Activated CD4-positive, alpha-beta T cell treated with anti-CD3 and anti-CD28 coated beads for 48 hours (primary cell): ENCODE results near the gene ZDHHC14.
A peak's percentile ranks its signal among the peaks of the same experiment; 100 is the strongest.

Experiments used
- DNase-seq: peaks from one replicate; pipeline ENCODE4 v3.0.0-alpha.2; 2020

The ZDHHC14 gene

GRCh38 chr6:157655139-157655538 is 274.1 kb downstream of the ZDHHC14 start:
- DNase-seq, result no peak

- no peak for DNase-seq
Measured at GRCh38 chr6:157656437-157656997, 275.5 kb downstream of the ZDHHC14 start.

- DNase-seq, result no peak
Measured at GRCh38 chr6:157657754-157658153, 276.8 kb downstream of the ZDHHC14 start.

- DNase-seq, result no peak
Measured at GRCh38 chr6:157658301-157658700, 277.3 kb downstream of the ZDHHC14 start.

- no peak for DNase-seq
Measured at GRCh38 chr6:157659536-157660271, 278.7 kb downstream of the ZDHHC14 start.

- no peak for DNase-seq
Measured at GRCh38 chr6:157660414-157660813, 279.4 kb downstream of the ZDHHC14 start.

GRCh38 chr6:157661652-157662051 is 280.7 kb downstream of the ZDHHC14 start:
- no peak for DNase-seq

- DNase-seq, result no peak
Measured at GRCh38 chr6:157663261-157663660, 282.3 kb downstream of the ZDHHC14 start.

- no peak for DNase-seq
Measured at GRCh38 chr6:157665180-157665579, 284.2 kb downstream of the ZDHHC14 start.

- no peak for DNase-seq
Measured at GRCh38 chr6:157666729-157667128, 285.7 kb downstream of the ZDHHC14 start.

- DNase-seq, result peak; percentile 65
Measured at GRCh38 chr6:157667211-157668008, 286.4 kb downstream of the ZDHHC14 start.

GRCh38 chr6:157668009-157668401 is 287.0 kb downstream of the ZDHHC14 start:
- peak; percentile 22 for DNase-seq

GRCh38 chr6:157668713-157669112 is 287.7 kb downstream of the ZDHHC14 start:
- DNase-seq, result no peak

- DNase-seq, result no peak
Measured at GRCh38 chr6:157669323-157669722, 288.3 kb downstream of the ZDHHC14 start.

- peak; percentile 22 for DNase-seq
Measured at GRCh38 chr6:157669747-157670216, 288.8 kb downstream of the ZDHHC14 start.

- DNase-seq, result no peak
Measured at GRCh38 chr6:157670466-157671186, 289.6 kb downstream of the ZDHHC14 start.

- DNase-seq, result no peak
Measured at GRCh38 chr6:157672726-157673412, 291.9 kb downstream of the ZDHHC14 start.

- no peak for DNase-seq
Measured at GRCh38 chr6:157673596-157673995, 292.6 kb downstream of the ZDHHC14 start.

GRCh38 chr6:157674061-157674460 is 293.1 kb downstream of the ZDHHC14 start:
- DNase-seq, result no peak

GRCh38 chr6:157675831-157676230 is 294.8 kb downstream of the ZDHHC14 start:
- DNase-seq, result no peak

- DNase-seq, result no peak
Measured at GRCh38 chr6:157676241-157676640, 295.3 kb downstream of the ZDHHC14 start.

GRCh38 chr6:157677235-157677634 is 296.2 kb downstream of the ZDHHC14 start:
- no peak for DNase-seq
